Kidney (tissue), 22 donors: Measurements from ENCODE around the gene RBP5. TPM values are rescaled to one million over a fixed set of nuclear protein-coding genes. Genes with fewer than 3 reads are reported as not detected.

Experiments
- DNase-seq, 5 donors: peaks; one replicate each; pipeline ENCODE4 v3.0.0-alpha.2; 2013 to 2020
- FAIRE-seq: peaks from 2 replicates; lab custom pipeline; 2012; peaks lifted over from hg19 to GRCh38; lab: Jason Lieb, UNC
- H3K27ac ChIP-seq, 2 donors: one replicate each; pipeline ENCODE4 v1.7.0; 2013; ENCODE audit warnings: low read depth in 2 of 2, low read length in 2 of 2, inconsistent platforms in 1 of 2
- H3K27me3 ChIP-seq: one replicate; pipeline ENCODE4 v1.7.1; 2013; ENCODE audit warnings: low read length, inconsistent platforms; ENCODE audit not compliant: control insufficient read depth, insufficient read depth
- H3K36me3 ChIP-seq, 3 donors: one replicate each; pipeline versions ENCODE4 v1.7.0 to v1.7.1; 2013; ENCODE audit warnings: low read length in 3 of 3, control low read depth in 1 of 3, inconsistent platforms in 1 of 3; ENCODE audit not compliant: insufficient read depth in 3 of 3, control insufficient read depth in 2 of 3
- H3K4me1 ChIP-seq, 3 donors: one replicate each; pipeline versions ENCODE4 v1.7.0 to v1.7.1; 2013; ENCODE audit warnings: low read length in 3 of 3, inconsistent platforms in 1 of 3, low read depth in 1 of 3; ENCODE audit not compliant: control insufficient read depth in 2 of 3, insufficient read depth in 2 of 3
- H3K4me3 ChIP-seq, 3 donors: one replicate each; pipeline versions ENCODE4 v1.7.0 to v1.8.1; 2013; ENCODE audit warnings: low read length in 3 of 3, control low read depth in 1 of 3, inconsistent platforms in 1 of 3
- H3K9ac ChIP-seq, 3 donors: one replicate each; pipeline versions ENCODE4 v1.7.0 to v1.7.1; 2013; ENCODE audit warnings: low read length in 3 of 3, control low read depth in 1 of 3, inconsistent platforms in 1 of 3
- H3K9me3 ChIP-seq, 3 donors: one replicate each; pipeline versions ENCODE4 v1.7.0 to v1.7.1; 2013; ENCODE audit warnings: low read length in 3 of 3, control low read depth in 1 of 3, inconsistent platforms in 1 of 3; ENCODE audit not compliant: control insufficient read depth in 2 of 3, insufficient read depth in 1 of 3
- CTCF ChIP-seq: IDR thresholded peaks from 3 replicates; pipeline ENCODE4 v1.5.1; 2012; ENCODE audit warnings: mild to moderate bottlenecking, moderate library complexity, borderline replicate concordance; ENCODE audit not compliant: insufficient read depth; ENCODE audit errors: extremely low read depth
- intact Hi-C: fragments of 100-400 bp; cut with DNase I; formaldehyde crosslinking; loops from one replicate; pipeline ENCODE4 v1.11.1; 2022
- long read RNA-seq, 10 donors: library from polyadenylated mRNA in 1 of 10; unstranded in 1 of 10; transcript quantifications; one replicate each; pipeline ENCODE4 v2.0.0 and lab custom pipeline, GENCODE V29; 2021 to 2026
- polyA plus RNA-seq: library from polyadenylated mRNA; stranded (reverse); fragments of 350-450 nt; fragmentation: Illumina TruSeq; extraction: RNeasy Lipid Tissue Mini Kit (QIAGEN cat#74804); gene quantifications from one replicate; pipeline ENCODE4 v1.2.3, GENCODE V29; 2014; ENCODE audit warnings: low read depth, low replicate concordance; ENCODE audit not compliant: insufficient read depth
- total RNA-seq: library from RNA; stranded (reverse); fragmentation: NEBNext Ultra II Directional; extraction: Animal tissue kit (Norgen Biotek cat#: 25700); gene quantifications from one replicate; pipeline ENCODE4 v1.2.1, GENCODE V29; 2021
- donor health status: control.
- donor health status: control.
- donor health status: control.
- donor health status: control.
- donor health status: control.
- donor health status: DM: yes; HTN: yes; CAD: no.
- donor health status: Normal renal cell carcinoma (clear cell type).

The RBP5 gene
- 74.6 TPM for total RNA-seq
- 609 TPM for polyA plus RNA-seq
- long read RNA-seq, donor 1, transcript RBP5-201 (4 exons, 1,012 nt), result major isoform, 6 of 53 reads
- long read RNA-seq, donor 1, partial matches to known transcripts, result 46 of 53 reads
- long read RNA-seq, donor 1, other reads (novel, unspliced or antisense), result 0 of 53 reads
- long read RNA-seq, donor 2, transcript RBP5-201 (4 exons, 1,012 nt), result major isoform, 6 of 9 reads
- long read RNA-seq, donor 2, partial matches to known transcripts, result 0 of 9 reads
- long read RNA-seq, donor 2, other reads (novel, unspliced or antisense), result 0 of 9 reads
- long read RNA-seq, donor 3, transcript RBP5-201 (4 exons, 1,012 nt), result major isoform, 7 of 101 reads
- long read RNA-seq, donor 3, partial matches to known transcripts, result 86 of 101 reads
- long read RNA-seq, donor 3, other reads (novel, unspliced or antisense), result 7 of 101 reads
- long read RNA-seq, donor 4, transcript RBP5-201 (4 exons, 1,012 nt), result major isoform, 6 of 99 reads
- long read RNA-seq, donor 4, partial matches to known transcripts, result 86 of 99 reads
- long read RNA-seq, donor 4, other reads (novel, unspliced or antisense), result 7 of 99 reads
- long read RNA-seq, donor 5, result 0 reads
- long read RNA-seq, donor 6, transcript RBP5-201 (4 exons, 1,012 nt), result major isoform, 12 of 15 reads
- long read RNA-seq, donor 6, partial matches to known transcripts, result 0 of 15 reads
- long read RNA-seq, donor 6, other reads (novel, unspliced or antisense), result 0 of 15 reads
- long read RNA-seq, donor 7, transcript RBP5-201 (4 exons, 1,012 nt), result major isoform, 11 of 23 reads
- long read RNA-seq, donor 7, partial matches to known transcripts, result 2 of 23 reads
- long read RNA-seq, donor 7, other reads (novel, unspliced or antisense), result 9 of 23 reads
- long read RNA-seq, donor 8, transcript RBP5-201 (4 exons, 1,012 nt), result major isoform, 7 of 11 reads
- long read RNA-seq, donor 8, partial matches to known transcripts, result 0 of 11 reads
- long read RNA-seq, donor 8, other reads (novel, unspliced or antisense), result 0 of 11 reads
- long read RNA-seq, donor 9, transcript RBP5-201 (4 exons, 1,012 nt), result major isoform, 11 of 11 reads
- long read RNA-seq, donor 9, partial matches to known transcripts, result 0 of 11 reads
- long read RNA-seq, donor 9, other reads (novel, unspliced or antisense), result 0 of 11 reads
- long read RNA-seq, donor 10, transcript RBP5-201 (4 exons, 1,012 nt), result major isoform, 9 of 11 reads
- long read RNA-seq, donor 10, partial matches to known transcripts, result 0 of 11 reads
- long read RNA-seq, donor 10, other reads (novel, unspliced or antisense), result 0 of 11 reads

GRCh38 chr12:7128681-7129286, at the start of gene RBP5:
Gene RBP5 (minus strand): TSS chr12:7128889. CDS start chr12:7128775, 114 bp downstream.
- TF ChIP-seq CTCF, result no peak
- Histone ChIP-seq H3K4me1 (peaks cover 0 to 30% (median 6%) of the 10 kb centered on the region in 3 donors), H3K4me3 (peak within 1 kb of the TSS; percentile 69 to 93 (median 80)), H3K9ac (peak within 1 kb of the TSS; percentile 61 to 97 (median 71)), H3K27ac (peak within 1 kb of the TSS; percentile 88 to 92), H3K27me3 (no peaks in the 10 kb centered on the region), H3K9me3 (no peaks in the 10 kb centered on the region), H3K36me3 (peaks cover under 1 to 8% (median 4%) of the 10 kb centered on the region in 3 donors)
- FAIRE-seq, result no peak
- intact Hi-C loops, result no loop called here
- peak in 2 of 5 donors; percentile 37 to 82 for DNase-seq

- Histone ChIP-seq H3K4me1 (no peaks in the 10 kb centered on the region), H3K27ac (no peak overlapping the region), H3K9me3 (no peaks in the 10 kb centered on the region), H3K27me3 (no peaks in the 10 kb centered on the region), H3K9ac (no peak overlapping the region), H3K36me3 (no peaks in the 10 kb centered on the region), H3K4me3 (no peak overlapping the region)
- no peak for TF ChIP-seq CTCF
- intact Hi-C loops, result no loop called here
- FAIRE-seq, result no peak
- no peak for DNase-seq
Measured at GRCh38 chr12:7178481-7178880, 49.8 kb upstream of the RBP5 start.

GRCh38 chr12:7176595-7176994, 47.9 kb upstream of the RBP5 start:
- no peak for DNase-seq
- no peaks in the 10 kb centered on the region for H3K27me3 ChIP-seq
- no peak overlapping the region for H3K27ac ChIP-seq
- no peaks in the 10 kb centered on the region for H3K36me3 ChIP-seq
- no peak overlapping the region for H3K4me3 ChIP-seq
- no peak for FAIRE-seq
- no peak for TF ChIP-seq CTCF
- H3K9ac ChIP-seq, result no peak overlapping the region
- intact Hi-C loops, result no loop called here
- no peaks in the 10 kb centered on the region for H3K9me3 ChIP-seq
- H3K4me1 ChIP-seq, result no peaks in the 10 kb centered on the region
